Measurements from ENCODE around the gene UGGT1. TPM values are rescaled to one million over a fixed set of nuclear protein-coding genes. Genes with fewer than 3 reads are reported as not detected.

Gene UGGT1
- total RNA-seq, 1 donor from 2014 or later: 49.8 TPM

DNA sequence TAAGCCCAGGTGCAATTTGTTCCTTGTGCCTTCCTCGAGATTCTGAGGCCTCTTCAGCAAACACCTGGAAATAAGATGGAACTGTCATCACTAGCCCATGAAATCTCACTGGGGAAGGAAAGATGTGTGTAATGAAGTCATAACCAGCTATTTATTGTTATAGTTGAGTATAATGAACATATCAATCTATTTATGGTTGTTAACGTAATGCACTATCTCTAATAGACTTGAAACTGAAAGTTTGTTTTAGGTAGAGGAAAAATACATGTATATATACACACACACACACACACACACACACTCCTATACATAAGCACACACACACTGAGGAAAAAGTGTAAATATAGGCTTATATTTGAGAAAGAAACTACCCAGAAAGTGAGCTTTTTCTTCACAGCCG lies 62.8 kb downstream of the UGGT1 start:
- Histone ChIP-seq H3K36me3 (ENCODE audit: control insufficient read depth, insufficient read depth, low read length) (peaks cover 5% of the 10 kb centered on the region), H3K27me3 (ENCODE audit: control insufficient read depth, insufficient read depth, low read length) (no peaks in the 10 kb centered on the region), H3K4me3 (ENCODE audit: low read depth, low read length) (no peak overlapping the region)
- TF ChIP-seq, protein P1, sequence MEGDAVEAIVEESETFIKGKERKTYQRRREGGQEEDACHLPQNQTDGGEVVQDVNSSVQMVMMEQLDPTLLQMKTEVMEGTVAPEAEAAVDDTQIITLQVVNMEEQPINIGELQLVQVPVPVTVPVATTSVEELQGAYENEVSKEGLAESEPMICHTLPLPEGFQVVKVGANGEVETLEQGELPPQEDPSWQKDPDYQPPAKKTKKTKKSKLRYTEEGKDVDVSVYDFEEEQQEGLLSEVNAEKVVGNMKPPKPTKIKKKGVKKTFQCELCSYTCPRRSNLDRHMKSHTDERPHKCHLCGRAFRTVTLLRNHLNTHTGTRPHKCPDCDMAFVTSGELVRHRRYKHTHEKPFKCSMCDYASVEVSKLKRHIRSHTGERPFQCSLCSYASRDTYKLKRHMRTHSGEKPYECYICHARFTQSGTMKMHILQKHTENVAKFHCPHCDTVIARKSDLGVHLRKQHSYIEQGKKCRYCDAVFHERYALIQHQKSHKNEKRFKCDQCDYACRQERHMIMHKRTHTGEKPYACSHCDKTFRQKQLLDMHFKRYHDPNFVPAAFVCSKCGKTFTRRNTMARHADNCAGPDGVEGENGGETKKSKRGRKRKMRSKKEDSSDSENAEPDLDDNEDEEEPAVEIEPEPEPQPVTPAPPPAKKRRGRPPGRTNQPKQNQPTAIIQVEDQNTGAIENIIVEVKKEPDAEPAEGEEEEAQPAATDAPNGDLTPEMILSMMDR (IDR thresholded peaks at IDR 0.05; ENCODE audit: insufficient read depth, low read length, severe bottlenecking): no peak
- FAIRE-seq (no peak), DNase-seq (ENCODE audit: low read depth) (no peak)

DNA sequence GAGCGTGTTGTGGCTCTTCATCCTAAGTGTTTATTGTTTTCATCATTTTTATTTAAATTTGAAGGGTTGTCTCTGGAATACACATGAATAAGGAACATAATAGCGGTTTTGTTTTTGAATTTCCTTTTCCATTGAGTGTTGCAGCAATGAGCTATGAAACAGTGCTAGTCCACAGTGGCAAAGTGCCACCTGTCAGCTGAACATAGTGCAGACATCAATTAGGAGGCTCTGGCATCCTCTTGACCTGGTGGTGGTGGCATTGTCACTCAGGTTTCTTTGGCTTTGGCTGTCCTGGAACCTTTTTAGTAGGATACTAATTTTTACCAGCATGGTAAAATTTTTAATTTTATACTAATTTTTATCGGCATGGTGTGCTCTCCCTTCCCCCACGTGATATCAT lies 63.2 kb downstream of the UGGT1 start:
- FAIRE-seq: no peak
- TF ChIP-seq, protein P1 (IDR thresholded peaks at IDR 0.05; ENCODE audit: insufficient read depth, low read length, severe bottlenecking): no peak

DNA sequence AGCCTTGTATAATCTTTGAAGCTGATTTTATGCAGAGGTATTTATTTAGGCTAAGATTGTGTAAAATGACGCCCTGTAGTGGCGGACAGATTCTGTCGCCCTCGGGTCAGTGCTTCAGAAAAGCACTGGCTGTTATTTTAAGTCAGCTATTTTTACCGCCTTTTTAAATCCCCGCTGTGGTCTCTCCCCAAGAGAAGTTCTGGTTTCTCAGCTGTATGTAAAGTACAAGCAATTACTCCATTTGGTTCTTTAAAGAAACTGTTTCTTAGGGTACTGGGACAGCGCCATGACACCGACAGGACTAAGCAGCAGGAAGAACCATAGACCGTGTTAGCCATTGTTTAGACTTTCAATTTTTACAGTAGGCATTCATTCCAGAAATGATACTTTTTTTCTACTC lies 65.0 kb downstream of the UGGT1 start:
- FAIRE-seq (no peak), DNase-seq (ENCODE audit: low read depth) (no peak)
- peaks cover 5% of the 10 kb centered on the region for H3K36me3 ChIP-seq (ENCODE audit: control insufficient read depth, insufficient read depth, low read length)
- no peak overlapping the region for H3K4me3 ChIP-seq (ENCODE audit: low read depth, low read length)
- TF ChIP-seq, protein P1 (IDR thresholded peaks at IDR 0.05; ENCODE audit: insufficient read depth, low read length, severe bottlenecking): no peak
- no peaks in the 10 kb centered on the region for H3K27me3 ChIP-seq (ENCODE audit: control insufficient read depth, insufficient read depth, low read length)

More for the DNA sequence above, 63.2 kb downstream of the UGGT1 start:
- H3K36me3 ChIP-seq (ENCODE audit: control insufficient read depth, insufficient read depth, low read length): peaks cover 5% of the 10 kb centered on the region
- H3K4me3 ChIP-seq (ENCODE audit: low read depth, low read length): no peak overlapping the region
- no peak for DNase-seq (ENCODE audit: low read depth)
- H3K27me3 ChIP-seq (ENCODE audit: control insufficient read depth, insufficient read depth, low read length): no peaks in the 10 kb centered on the region

DNA sequence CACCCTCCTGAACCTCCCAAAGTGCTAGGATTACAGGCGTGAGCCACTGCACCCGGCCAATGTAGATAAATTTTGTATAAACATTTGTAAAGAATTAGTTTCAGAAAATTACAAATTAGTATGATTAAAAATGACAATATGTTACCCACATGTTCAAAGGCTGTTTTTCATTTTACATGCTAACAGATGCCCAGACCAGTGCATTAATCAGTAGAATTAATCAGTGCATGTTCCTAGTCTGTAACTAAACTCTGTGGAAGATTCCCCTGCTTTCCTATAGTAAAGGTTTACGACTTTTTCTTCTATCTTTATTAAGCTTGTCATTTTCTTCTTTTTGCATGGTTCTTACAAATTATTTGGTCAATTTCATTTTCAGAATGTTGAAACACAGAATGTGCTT lies 65.8 kb downstream of the UGGT1 start:
- FAIRE-seq: no peak
- peaks cover 5% of the 10 kb centered on the region for H3K36me3 ChIP-seq (ENCODE audit: control insufficient read depth, insufficient read depth, low read length)
- DNase-seq (ENCODE audit: low read depth): no peak

DNA sequence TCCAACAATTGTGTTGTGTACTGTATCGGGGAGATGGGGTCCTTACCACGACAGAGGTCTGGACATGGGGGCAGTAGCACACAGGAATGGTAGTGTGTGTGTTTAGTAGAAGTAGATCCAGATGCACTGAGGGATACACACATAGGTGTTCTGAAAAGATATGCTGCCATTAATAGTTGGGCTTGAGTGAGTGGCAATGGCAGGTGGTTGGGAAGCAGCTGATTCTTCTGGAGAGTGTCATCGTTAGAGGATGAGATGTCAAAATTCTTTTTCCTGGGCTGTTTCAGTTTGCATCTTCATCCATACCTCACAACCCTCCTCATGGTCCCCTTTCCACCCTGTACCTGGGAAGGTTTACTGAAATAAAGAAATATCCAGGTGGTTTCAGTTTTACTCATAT lies 66.6 kb downstream of the UGGT1 start:
- FAIRE-seq: no peak
- no peaks in the 10 kb centered on the region for H3K27me3 ChIP-seq (ENCODE audit: control insufficient read depth, insufficient read depth, low read length)
- H3K36me3 ChIP-seq (ENCODE audit: control insufficient read depth, insufficient read depth, low read length): peaks cover 5% of the 10 kb centered on the region
- DNase-seq (ENCODE audit: low read depth): no peak
- TF ChIP-seq, protein P1 (IDR thresholded peaks at IDR 0.05; ENCODE audit: insufficient read depth, low read length, severe bottlenecking): no peak
- no peak overlapping the region for H3K4me3 ChIP-seq (ENCODE audit: low read depth, low read length)

More for the DNA sequence above, 65.8 kb downstream of the UGGT1 start:
- Histone ChIP-seq H3K27me3 (ENCODE audit: control insufficient read depth, insufficient read depth, low read length) (no peaks in the 10 kb centered on the region), H3K4me3 (ENCODE audit: low read depth, low read length) (no peak overlapping the region)
- TF ChIP-seq, protein P1 (IDR thresholded peaks at IDR 0.05; ENCODE audit: insufficient read depth, low read length, severe bottlenecking): no peak

DNA sequence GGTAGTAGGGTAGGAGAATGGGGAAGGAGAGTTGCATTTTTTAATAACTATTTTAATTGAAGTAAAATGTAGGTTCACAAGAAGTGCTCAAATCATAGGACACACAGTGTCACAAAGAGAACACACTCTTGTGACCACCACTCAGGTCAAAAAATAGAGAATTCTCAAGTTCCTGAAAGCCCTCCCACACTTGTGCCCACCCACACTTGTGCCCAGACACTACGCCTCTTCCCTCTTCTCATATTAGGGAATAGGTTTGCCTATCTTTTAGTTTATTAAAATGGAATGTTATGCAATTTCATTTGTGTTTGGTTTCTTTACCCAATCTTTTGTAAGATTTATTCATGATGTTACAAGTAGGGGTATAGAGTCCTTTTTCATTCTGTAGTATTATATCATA lies 67.2 kb downstream of the UGGT1 start:
- H3K4me3 ChIP-seq (ENCODE audit: low read depth, low read length): no peak overlapping the region
- no peaks in the 10 kb centered on the region for H3K27me3 ChIP-seq (ENCODE audit: control insufficient read depth, insufficient read depth, low read length)
- FAIRE-seq (no peak), DNase-seq (ENCODE audit: low read depth) (no peak)
- H3K36me3 ChIP-seq (ENCODE audit: control insufficient read depth, insufficient read depth, low read length): peaks cover 5% of the 10 kb centered on the region
- TF ChIP-seq, protein P1 (IDR thresholded peaks at IDR 0.05; ENCODE audit: insufficient read depth, low read length, severe bottlenecking): no peak
